Islet precursor cell (in vitro differentiated cells): Measurements from ENCODE around the gene CIITA.

ENCODE experiments used
- DNase-seq: peaks from one replicate; pipeline ENCODE4 v3.0.0-alpha.2; 2018

Gene CIITA

GRCh38 chr16:10881479-10882030 is 4.6 kb downstream of the CIITA start:
- DNase-seq: no peak

GRCh38 chr16:10883004-10883403 is 6.0 kb downstream of the CIITA start:
- peak; percentile 89 for DNase-seq

GRCh38 chr16:10885246-10885645 is 8.2 kb downstream of the CIITA start:
- no peak for DNase-seq

- DNase-seq: no peak
These were observed 11.4 kb downstream of the CIITA start for GRCh38 chr16:10888320-10888937.

- DNase-seq: no peak
These were observed 12.9 kb downstream of the CIITA start for GRCh38 chr16:10889855-10890254.

- DNase-seq: no peak
These were observed 15.8 kb downstream of the CIITA start for GRCh38 chr16:10892782-10893318.

- DNase-seq: peak; percentile 83
These were observed 18.3 kb downstream of the CIITA start for GRCh38 chr16:10895053-10895946.

- no peak for DNase-seq
These were observed 19.2 kb downstream of the CIITA start for GRCh38 chr16:10896165-10896564.

- DNase-seq: no peak
These were observed 19.7 kb downstream of the CIITA start for GRCh38 chr16:10896723-10897122.

GRCh38 chr16:10897134-10897533 is 20.1 kb downstream of the CIITA start:
- DNase-seq: no peak

- no peak for DNase-seq
These were observed 26.0 kb downstream of the CIITA start for GRCh38 chr16:10902999-10903398.

GRCh38 chr16:10906482-10906881 is 29.5 kb downstream of the CIITA start:
- DNase-seq: no peak

GRCh38 chr16:10906914-10907756 is 30.1 kb downstream of the CIITA start:
- no peak for DNase-seq

- no peak for DNase-seq
These were observed 30.7 kb downstream of the CIITA start for GRCh38 chr16:10907757-10908045.

- DNase-seq: no peak
These were observed 34.3 kb downstream of the CIITA start for GRCh38 chr16:10911267-10911666.

- no peak for DNase-seq
These were observed 39.5 kb downstream of the CIITA start for GRCh38 chr16:10916534-10916933.

- DNase-seq: peak; percentile 97
These were observed 41.4 kb downstream of the CIITA start for GRCh38 chr16:10918294-10919002.

- no peak for DNase-seq
These were observed 42.0 kb downstream of the CIITA start for GRCh38 chr16:10919003-10919351.

GRCh38 chr16:10920726-10921427 is 43.9 kb downstream of the CIITA start:
- DNase-seq: no peak

GRCh38 chr16:10921536-10922327 is 44.7 kb downstream of the CIITA start:
- no peak for DNase-seq
